NCI-H1105 treated with DMSO at 0.1 percent for 48 hours (cell line): ENCODE measurements around the gene IL4R.
"Not testable (repeated sequence)": the region's sequence is repeated elsewhere in the genome, so short reads cannot be mapped to it uniquely, and the experiment has no call there.

ENCODE experiments used
- DNase-seq: peaks from one replicate; lab custom pipeline; 2025; lab: John Stamatoyannopoulos, UW

Gene IL4R

DNA sequence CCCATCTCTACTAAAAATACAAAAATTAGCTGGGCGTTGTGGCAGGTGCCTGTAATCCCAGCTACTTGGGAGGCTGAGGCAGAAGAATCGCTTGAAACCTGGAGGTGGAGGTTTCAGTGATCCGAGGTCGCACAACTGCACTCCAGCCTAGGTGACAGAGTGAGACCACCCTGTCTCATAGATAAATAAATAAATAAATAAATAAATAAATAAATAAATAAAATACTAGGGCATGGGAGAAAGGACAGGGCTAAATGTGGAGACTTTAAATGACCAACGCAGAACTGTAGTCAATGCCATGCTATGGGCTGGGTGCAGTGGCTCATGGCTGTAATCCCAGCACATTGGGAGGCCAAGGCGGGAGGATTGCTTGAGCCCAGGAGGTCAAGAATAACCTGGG is 25.5 kb upstream of the IL4R start:
- not testable (repeated sequence) for DNase-seq

DNA sequence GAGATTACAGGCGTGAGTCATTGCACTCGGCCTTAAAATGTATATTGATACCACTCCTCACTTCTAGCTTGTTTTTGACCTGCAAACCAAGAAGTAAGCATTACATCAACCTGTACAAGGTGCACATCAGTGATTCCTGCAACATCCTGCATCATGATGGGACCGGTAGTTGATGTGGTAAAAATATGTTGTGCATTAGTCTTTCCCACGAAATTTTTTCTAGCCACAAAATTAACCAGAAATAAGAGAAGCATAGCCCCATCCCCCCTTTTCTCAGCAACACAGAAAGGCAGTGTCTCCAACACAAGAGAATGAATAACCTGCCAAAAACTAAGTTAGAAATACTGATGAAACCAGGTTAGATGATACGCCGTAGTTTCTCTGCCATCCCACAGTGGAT is 24.1 kb upstream of the IL4R start:
- no peak for DNase-seq

DNA sequence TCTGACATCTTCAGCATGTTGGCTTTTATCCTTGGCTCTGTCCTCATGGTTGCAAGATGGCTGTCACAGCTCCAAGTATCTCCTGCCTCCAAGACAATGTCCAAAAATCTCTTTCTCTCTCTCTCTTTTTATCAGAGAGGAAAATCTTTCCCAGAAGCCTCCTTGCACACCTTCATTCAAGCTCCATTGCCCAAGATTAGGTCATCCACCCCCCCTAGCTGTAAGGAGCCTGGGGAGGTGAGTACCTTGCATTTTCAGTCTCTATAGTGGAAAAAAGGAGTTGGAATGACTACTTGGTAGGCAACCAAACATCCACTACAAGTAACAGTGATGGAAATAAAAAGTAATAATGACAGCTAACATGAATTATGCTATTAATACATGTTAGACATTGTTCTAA is 23.2 kb upstream of the IL4R start:
- no peak for DNase-seq

DNA sequence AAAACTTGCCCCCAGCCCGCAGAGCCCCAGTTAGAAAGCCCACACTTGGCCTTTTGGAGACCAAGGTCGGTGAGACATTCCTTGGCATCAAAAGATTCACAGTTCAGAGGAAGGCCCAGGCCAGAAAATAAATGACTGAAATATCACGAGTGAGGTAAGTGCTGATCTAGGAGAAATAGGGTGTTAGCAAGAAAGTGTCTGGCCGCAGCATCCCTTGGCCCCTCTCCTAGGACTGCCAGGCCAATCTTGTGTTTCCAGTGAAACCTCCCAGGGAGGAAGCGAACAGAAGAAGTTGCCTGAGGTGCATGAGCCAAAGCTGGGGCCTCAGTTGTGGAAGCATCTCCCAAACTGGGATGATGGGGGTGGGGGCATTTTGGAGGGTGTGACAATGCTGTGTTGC is 22.7 kb upstream of the IL4R start:
- no peak for DNase-seq

DNA sequence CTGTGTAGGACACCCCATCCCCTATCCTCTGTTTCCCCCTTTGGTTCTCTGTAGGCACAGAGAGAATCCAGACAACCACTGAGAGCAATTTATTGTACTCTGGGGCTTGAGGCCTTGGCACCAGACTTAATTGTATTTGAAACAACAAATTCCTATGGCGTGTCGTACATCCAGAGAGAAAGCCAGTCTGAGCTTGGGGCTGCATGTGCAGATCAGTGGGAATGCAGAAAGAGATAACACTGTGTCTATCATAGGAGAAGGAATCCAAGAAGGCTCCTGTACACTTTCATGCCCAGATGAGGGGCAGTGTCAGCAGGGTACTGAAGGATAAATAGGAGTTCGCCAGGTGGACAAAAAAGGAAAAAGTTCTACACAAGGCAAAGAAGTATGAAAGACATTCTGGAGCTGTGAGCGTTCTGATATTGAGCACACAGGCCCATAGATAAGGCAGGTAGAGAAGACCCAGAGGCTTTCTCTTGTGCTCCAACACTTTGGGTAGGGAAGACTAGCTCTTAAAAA is 22.0 kb upstream of the IL4R start:
- no peak for DNase-seq

DNA sequence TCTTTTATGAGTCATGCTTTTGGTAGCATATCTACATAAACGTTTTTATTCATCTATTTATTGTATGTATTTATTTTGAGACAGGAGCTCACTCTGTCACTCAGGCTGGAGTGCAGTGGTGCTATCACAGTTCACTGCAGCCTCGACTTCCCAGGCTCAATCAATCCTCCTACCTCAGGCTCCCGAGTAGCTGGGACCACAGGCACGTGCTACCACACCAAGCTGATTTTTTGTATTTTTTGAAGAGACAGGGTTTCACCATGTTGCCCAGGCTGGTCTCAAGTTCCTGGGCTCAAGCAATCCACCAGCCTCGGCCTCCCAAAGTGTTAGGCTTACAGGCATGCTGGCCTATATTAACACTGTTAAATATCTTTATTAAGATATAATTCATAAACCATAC is 20.4 kb upstream of the IL4R start:
- no peak for DNase-seq

DNA sequence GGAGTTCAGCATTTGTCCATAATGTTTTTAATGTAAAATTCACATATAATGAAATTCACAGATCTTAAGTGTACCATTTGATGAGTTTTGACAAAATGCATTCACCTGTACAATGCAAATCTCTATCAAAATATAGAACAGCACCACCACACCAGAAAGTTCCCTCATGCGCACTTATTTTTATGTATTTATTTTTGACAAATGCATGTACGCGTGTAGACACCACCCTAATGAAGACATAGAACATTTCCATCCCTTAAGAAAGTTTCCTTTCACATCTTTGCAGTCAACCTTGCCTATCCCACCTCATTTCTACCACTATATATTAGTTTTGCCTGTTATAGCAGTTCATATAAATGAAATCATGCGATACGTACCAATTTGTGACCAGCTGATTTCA is 15.6 kb upstream of the IL4R start:
- DNase-seq = no peak

DNA sequence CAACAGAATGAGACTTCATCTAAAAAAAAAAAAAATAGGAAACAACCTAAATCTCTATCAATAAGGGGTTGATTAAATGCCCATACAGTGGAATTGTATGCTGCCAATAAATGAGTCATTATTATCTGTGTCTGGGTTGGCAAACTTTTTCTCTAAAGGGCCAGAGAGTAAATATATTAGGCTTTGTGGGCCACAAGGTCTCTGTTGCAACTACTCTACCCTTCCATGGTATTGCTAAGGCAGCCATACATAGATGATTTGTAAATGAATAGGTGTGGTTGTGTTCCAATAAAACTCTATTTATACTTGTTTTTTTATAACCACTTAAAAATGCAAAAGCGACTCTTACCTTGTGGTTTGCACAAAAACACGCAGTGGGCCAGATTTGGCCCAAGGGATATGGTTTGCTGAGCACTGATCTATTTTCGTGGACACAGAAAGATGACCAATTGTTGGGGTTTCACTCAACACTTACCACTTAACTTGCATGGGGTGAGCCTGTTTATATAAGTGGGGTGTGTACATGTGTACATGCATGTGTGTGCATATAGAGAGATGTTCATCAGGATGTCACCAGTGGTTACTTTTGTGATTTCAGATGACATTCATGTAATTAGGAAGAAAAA is 12.4 kb upstream of the IL4R start:
- DNase-seq = no peak

DNA sequence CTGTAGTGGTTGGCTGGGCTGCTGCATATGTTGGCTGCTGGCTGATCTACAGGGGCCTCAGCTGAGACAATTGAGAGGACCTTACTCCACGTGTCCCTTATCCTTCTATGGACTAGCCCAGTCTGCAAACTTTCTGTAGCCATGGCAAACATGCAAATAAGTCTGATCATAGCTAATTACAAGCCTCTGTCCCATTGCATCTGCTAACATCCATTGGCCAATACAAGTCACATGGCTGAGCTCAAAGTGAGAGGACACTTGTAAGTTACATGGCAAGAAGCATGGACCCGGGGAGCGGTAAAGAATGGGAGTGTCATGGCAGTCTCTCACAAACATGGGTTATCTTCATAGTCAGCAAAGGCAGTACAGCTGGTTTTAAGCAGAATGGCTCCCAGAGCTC is 11.6 kb upstream of the IL4R start:
- DNase-seq = no peak

DNA sequence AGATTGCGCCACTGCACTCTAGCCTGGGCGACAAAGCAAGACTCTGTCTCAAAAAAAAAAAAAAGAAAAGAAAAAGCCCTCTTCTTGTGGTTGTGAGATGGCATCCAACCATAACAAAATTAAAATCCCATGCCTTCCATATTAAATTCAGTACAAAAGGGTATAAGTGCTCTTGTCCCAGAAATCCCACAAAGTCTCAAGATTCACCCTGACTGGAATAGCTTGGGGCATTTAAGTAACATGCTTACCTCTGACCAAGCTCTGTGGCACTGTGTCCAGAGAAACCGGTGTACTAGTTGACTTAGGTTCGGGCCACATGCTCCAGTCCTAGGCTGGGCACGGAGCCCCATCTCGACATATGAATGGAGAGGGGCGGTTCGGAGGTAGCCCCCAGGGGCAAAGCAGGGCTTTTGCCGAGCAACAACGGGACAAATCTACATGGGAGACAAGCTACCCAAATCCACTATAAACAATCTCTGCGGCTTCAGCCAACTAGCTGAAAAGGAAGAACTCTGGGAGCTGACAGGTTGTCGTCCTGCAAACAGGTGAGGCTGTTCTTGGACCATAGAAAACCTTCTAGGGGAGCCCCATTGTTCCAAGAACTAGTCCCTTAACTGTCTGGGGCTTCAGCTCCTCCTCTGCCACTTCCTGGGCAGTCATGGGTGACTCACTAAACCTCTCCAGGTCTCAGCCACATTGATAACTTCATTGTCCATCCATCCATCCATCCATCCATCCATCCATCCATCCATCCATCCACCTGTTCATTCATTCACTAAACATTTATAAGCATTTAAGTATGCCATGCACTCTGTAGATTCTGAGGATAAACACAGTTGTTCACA is 10.3 kb upstream of the IL4R start:
- no peak for DNase-seq

DNA sequence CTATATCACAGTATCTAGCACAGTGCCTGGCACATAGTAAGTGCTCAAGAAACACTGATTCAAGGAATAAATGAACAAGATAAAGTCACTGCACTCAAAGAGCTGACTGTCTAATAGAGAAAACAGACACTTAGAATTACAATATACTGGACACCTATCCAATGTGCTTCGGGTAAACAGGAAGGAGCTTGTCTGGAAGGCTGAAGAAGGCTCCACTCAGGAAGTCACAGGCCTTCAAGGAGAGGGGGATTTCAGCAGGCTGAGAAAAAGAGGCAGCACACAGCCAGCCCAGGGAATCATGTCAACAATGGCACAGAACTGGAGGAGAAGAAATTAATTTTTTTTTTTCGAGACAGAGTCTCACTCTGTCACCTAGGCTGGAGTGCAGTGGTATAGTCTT is 9.7 kb upstream of the IL4R start:
- no peak for DNase-seq

DNA sequence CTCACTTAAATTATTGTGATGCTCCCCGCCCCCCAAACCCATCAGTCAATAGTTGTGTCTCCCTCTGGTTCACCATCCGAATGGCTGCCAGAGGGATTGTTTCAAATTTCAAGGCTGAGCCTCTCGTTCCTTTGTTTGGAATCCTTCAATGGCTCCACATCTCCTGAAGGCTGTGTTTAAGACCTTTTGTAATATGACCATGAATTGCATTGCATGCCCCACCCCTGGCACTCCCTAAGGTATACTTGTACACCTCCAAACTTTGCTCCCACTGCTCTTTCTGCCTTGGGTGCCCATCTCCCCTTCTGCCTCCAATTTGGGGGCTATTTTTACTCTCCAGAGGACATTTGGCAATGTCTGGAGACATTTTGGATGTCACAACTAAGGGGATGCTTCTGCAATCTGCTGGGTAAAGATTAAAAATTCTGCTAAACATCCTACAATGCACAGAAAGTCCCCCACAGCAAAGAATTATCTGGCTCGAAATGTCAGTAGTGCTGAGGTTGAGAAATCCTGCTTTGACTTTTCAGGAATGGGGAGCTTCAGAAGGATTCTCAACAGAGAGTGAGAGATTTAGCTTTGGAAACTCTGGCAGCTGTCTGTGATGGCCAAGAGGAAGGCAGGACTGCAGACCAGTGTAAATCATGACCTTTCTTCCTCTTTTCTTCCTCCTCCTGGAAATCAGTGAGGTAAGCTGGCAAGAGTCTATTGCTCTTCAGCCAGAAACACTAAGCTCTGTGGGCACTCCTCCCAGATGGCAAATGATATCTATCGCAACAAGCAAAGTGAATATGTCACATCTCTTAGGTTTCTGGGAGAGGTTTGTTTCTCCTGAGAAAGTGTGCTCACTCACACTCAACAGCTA is 8.7 kb upstream of the IL4R start:
- no peak for DNase-seq

DNA sequence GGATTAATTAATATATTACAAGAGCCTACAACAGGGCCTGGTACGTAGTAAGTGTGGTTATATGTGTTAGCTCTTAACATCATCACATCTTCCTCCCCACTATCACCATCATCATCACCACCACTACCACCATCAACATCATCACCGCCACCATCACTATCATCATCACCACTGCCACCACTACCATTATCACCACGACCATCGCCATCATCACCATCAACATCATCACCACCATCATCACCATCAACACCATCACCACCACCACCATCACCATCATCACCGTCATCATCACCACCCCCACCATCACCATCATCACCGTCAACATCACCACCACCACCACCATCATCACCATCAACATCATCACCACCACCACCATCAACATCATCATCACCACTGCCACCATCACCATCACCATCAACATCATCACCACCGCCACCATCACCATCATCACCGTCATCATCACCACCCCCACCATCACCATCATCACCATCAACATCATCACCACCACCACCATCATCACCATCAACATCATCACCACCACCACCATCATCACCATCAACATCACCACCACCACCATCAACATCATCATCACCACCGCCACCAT is 7.8 kb upstream of the IL4R start:
- DNase-seq = no peak

DNA sequence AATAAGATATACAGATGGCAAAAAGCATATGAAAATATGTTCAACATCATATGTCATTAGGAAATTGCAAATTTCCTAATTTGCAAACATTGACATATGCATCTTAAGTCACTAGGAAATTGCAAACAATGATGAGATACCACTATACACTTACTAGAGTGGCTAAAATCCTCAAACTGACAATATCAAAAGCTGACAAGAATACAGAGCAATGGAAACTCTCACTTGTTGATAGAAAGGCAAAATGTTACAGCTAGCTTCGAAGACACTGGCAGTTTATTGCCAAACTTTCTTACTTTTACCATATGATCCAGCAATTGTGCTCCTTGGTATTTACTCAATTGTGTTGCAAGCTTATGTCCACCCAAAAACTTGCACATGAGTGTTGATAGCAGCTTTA is 5.0 kb upstream of the IL4R start:
- no peak for DNase-seq

DNA sequence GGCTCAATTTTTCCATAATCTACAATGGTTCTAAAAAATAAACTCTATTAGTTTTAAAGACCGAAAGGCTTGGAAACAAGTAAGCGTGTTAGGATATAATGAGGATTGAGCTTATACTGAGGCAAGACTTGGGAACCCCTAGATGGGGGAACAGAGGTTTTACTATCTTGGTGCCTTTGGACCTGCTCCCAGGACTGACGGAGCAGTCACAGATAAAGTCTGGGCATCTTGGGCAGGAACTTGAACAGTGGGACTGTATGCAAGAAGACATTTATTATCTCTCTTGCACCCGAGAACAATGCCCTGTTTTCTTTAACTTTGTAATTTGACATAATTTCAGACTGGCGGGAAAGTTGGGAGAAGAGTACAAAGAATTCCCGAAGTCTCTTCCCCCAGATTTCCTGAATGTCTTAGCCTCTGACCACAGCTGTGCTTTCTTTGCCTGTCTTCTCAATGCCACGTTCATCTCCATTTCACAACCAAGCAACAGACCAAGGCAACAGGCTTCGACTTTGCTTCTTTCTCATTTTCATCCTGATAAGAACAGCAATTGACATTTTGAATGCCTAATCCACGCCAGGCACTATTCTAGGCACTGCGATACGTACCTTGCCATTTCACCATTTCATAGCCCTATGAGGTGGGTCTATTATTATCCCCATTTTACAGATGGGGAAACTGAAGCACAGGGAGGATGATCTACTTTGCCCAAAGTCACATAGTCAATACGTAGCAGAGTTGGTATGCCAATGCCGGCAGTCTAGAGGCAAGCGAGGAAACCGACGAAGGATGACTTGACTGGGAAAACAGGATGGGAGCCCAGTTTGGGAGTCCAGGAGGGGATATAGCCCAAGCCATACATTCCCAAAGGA is 3.0 kb upstream of the IL4R start:
- no peak for DNase-seq

DNA sequence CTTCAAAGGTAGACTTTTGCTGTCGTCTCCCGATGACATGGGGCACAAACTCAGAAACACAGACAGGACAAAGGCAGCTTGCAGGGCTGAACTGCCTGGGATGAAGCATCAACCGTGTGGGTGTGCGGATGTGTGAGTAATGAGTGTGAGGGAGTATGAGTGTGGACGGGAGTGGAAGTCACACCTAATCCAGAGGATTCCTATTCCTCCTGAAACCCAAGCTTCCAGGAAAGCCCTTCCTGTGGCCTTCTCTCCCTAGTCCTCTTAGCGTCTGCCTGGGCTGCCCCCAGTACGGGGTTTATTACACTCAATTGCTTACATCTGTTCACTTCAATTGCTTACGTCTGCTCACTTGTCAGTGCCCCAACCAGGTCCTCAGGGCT is 2.3 kb upstream of the IL4R start:
- DNase-seq = no peak

DNA sequence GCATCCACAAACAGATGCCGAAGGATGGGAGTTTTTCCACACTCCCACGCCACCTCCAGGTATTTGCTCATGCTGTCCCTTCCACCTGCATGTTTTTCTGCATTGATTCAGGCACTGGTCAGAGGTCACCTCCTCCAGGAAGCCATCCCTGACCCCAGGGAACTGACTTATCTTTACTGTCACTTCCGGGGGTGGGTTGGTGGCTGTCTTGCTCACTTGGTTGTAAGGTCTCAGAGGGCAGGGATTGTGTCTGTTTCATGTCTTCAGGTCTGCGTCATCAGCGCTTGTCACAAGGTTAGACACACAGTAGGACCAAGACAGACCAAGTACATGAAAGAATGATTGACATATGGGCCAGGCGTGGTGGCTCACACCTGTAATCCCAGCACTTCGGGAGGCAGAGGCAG is 1.9 kb upstream of the IL4R start:
- DNase-seq = no peak

DNA sequence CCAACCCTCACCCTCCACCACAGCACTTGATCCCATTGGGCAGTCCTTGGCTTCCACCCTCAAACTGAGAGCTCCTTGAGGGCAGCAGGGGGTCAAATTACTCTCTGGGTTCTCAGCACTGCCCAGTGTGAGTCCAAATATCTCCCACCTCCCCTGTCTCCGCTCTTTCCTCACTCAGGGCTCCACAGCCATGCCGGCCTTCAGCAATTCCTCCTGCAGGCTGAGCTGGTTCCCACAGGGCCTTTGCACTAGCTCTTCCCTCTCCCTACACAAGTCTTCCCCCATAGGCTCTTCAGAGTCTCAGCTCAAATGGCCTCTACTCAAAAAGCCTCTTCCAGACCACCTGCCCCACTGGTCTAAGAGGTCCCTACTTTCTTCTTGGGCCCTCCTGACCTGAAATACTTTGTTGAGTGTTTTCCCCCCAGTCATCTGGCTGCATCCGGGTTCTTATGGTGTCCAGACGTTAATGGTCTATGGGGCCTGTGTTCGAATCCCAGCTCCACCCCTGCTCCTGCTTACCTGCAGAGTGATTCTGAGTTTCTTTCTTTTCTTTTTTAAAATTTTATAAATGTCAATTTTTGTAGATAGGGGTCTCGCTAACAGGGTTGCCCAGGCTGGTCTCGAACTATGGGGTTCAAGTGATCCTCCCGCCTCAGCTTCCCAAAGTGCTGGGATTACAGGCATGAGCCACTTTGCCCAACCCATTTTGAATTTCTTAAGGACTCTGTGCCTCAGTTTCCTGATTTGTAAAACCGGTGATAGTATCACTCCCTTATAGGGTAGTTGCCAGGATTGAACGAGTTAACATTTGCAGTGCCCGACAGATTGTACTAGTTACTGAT is 973 bp upstream of the IL4R start:
- DNase-seq = no peak

DNA sequence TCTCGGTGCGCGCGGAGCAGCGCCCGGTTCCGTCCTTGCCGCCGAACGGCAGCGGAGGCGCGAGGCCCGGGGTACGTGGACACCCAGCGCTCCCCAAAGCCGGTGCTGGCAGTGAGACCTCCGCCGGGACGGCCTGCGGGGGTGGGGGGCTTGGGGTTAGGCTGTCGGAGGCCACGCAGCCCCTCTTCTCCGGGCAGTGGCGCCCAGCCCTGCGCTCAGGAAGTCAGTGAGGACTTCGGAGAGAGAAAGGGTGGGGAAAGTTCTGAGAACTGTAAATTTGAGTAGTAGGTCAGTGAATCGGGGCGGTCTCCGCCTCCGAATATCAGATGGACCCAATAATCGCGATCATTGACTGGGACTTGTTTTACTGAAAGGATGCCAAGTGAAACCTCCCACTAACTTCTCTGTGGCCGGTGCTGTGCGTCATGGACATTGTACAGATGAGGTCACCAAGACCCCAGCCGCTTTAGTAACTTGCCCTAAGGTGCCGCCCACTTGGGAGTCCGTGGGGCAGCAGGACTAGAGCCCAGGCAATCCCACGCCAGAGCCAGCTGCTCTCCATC is 468 bp downstream of the IL4R start:
- no peak for DNase-seq

DNA sequence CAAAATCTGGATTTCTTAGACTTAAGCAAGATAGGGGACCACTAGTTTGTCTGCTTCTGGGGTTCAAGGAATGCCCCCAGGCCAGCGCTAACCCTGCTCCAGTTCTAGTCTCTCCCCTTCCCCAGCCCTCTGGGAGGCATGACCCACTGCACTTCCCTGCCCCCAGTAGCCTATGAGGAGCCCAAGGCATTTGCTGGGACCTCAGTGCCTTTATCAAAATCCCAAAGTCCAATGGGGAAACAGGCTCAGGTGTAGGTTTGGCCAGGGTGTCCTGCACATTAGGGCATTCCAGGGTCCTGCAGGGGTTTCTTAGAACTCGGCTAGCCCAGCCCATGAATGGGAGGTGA is 1.2 kb downstream of the IL4R start:
- DNase-seq = no peak
